CD14-positive monocyte (primary cell): ENCODE measurements around the gene IYD. TPM values are rescaled to one million over a fixed set of nuclear protein-coding genes. Genes with fewer than 3 reads are reported as not detected.

Experiments
- DNase-seq, 3 donors: peaks; one replicate each; pipeline ENCODE4 v3.0.0-alpha.2; 2011 to 2022
- H2AFZ ChIP-seq: 2 replicates; pipeline ENCODE4 v1.6.0; 2012; ENCODE audit warnings: mild to moderate bottlenecking, low read depth, low read length, inconsistent platforms; ENCODE audit not compliant: insufficient read depth, poor library complexity, severe bottlenecking
- H3K27ac ChIP-seq, 2 donors: 1 replicate in 1 of 2; 2 replicates in 1 of 2; pipeline ENCODE4 v1.5.1; 2012 to 2013; ENCODE audit warnings: low read length in 2 of 2, control low read depth in 1 of 2, inconsistent platforms in 1 of 2, low read depth in 1 of 2, mild to moderate bottlenecking in 1 of 2
- H3K27me3 ChIP-seq, 2 donors: one replicate each; pipeline versions ENCODE4 v1.6.0 to v1.6.1; 2011 to 2013; ENCODE audit warnings: low read length in 2 of 2; ENCODE audit not compliant: control insufficient read depth in 2 of 2, insufficient read depth in 2 of 2
- H3K36me3 ChIP-seq, 2 donors: replicated peaks in 1 of 2; 1 replicate in 1 of 2; 2 replicates in 1 of 2; pipeline versions ENCODE4 v1.5.1 to v1.6.1; 2012 to 2013; ENCODE audit warnings: low read length in 2 of 2, control low read depth in 1 of 2, inconsistent platforms in 1 of 2, mild to moderate bottlenecking in 1 of 2; ENCODE audit not compliant: insufficient read depth in 2 of 2, control insufficient read depth in 1 of 2
- H3K4me1 ChIP-seq, 2 donors: 1 replicate in 1 of 2; 2 replicates in 1 of 2; pipeline versions ENCODE4 v1.5.1 to v1.6.1; 2012 to 2013; ENCODE audit warnings: low read length in 2 of 2, control low read depth in 1 of 2, inconsistent platforms in 1 of 2, mild to moderate bottlenecking in 1 of 2, moderate library complexity in 1 of 2; ENCODE audit not compliant: insufficient read depth in 2 of 2, control insufficient read depth in 1 of 2
- H3K4me2 ChIP-seq: replicated peaks from 2 replicates; pipeline ENCODE3; 2012; ENCODE audit warnings: low read length, moderate library complexity, mild to moderate bottlenecking; ENCODE audit not compliant: poor library complexity, severe bottlenecking; ENCODE audit errors: extremely low read depth
- H3K4me3 ChIP-seq, 3 experiments: fragments of 200-600 bp in 1 of 3; sonication (generic) in 1 of 3; replicated peaks in 1 of 3; 1 replicate in 2 of 3; 2 replicates in 1 of 3; pipeline ENCODE4 v1.5.1; 2011 to 2013; ENCODE audit warnings: low read length in 3 of 3, mild to moderate bottlenecking in 3 of 3, control low read depth in 2 of 3, low read depth in 2 of 3, inconsistent platforms in 1 of 3, moderate library complexity in 1 of 3
- H3K79me2 ChIP-seq: 2 replicates; pipeline ENCODE4 v1.6.0; 2012; ENCODE audit warnings: mild to moderate bottlenecking, control low read depth, inconsistent platforms, low read length, moderate library complexity; ENCODE audit not compliant: insufficient read depth
- H3K9ac ChIP-seq: 2 replicates; pipeline ENCODE4 v1.6.0; 2017; ENCODE audit warnings: low read length, mild to moderate bottlenecking; ENCODE audit not compliant: insufficient read depth, poor library complexity, severe bottlenecking
- H3K9me3 ChIP-seq, 2 donors: replicated peaks in 1 of 2; 1 replicate in 1 of 2; 2 replicates in 1 of 2; pipeline versions ENCODE4 v1.5.1 to v1.6.1; 2012 to 2013; ENCODE audit warnings: low read length in 2 of 2, control low read depth in 1 of 2; ENCODE audit not compliant: control insufficient read depth in 1 of 2, insufficient read depth in 1 of 2
- H4K20me1 ChIP-seq: 2 replicates; pipeline ENCODE4 v1.6.0; 2012; ENCODE audit warnings: mild to moderate bottlenecking, low read length, control low read depth, moderate library complexity; ENCODE audit not compliant: insufficient read depth
- H3K27ac Mint-ChIP-seq, 7 donors: one replicate each; pipeline ENCODE4 v1.8.0; 2020; ENCODE audit warnings: mild to moderate bottlenecking in 7 of 7, mixed read lengths in 7 of 7, moderate library complexity in 6 of 7, inconsistent platforms in 2 of 7
- H3K27me3 Mint-ChIP-seq, 3 donors: one replicate each; pipeline ENCODE4 v1.8.0; 2021 to 2022; ENCODE audit warnings: low read depth in 3 of 3, mild to moderate bottlenecking in 3 of 3, mixed read lengths in 3 of 3, moderate library complexity in 3 of 3, inconsistent platforms in 1 of 3
- H3K36me3 Mint-ChIP-seq, 2 donors: one replicate each; pipeline ENCODE4 v1.8.0; 2020; ENCODE audit warnings: mixed read lengths in 2 of 2, inconsistent platforms in 1 of 2, mild to moderate bottlenecking in 1 of 2
- H3K4me1 Mint-ChIP-seq: one replicate; pipeline ENCODE4 v1.8.0; 2020; ENCODE audit warnings: mild to moderate bottlenecking, mixed read lengths
- H3K4me3 Mint-ChIP-seq, 2 donors: one replicate each; pipeline ENCODE4 v1.8.0; 2020; ENCODE audit warnings: mild to moderate bottlenecking in 2 of 2, mixed read lengths in 2 of 2, moderate library complexity in 1 of 2
- H3K9me3 Mint-ChIP-seq, 7 donors: one replicate each; pipeline ENCODE4 v1.8.0; 2020 to 2022; ENCODE audit warnings: mixed read lengths in 7 of 7, mild to moderate bottlenecking in 6 of 7, moderate library complexity in 6 of 7, inconsistent platforms in 2 of 7
- WGBS: methylation state at CpG from one replicate; pipeline ENCODE4 v1.1.5; 2013; ENCODE audit warnings: missing lambda C conversion rate; ENCODE audit not compliant: insufficient coverage; 5-methylcytosine and 5-hydroxymethylcytosine counted together
- intact Hi-C, 2 donors: fragments of 100-400 bp; cut with micrococcal nuclease; formaldehyde crosslinking; loops; one replicate each; pipeline versions ENCODE4 v1.15.0 to v1.15.1; 2023
- polyA minus RNA-seq: library from RNA; depleted of rRNA, polyadenylated mRNA; stranded (reverse); fragments of >200 nt; gene quantifications from 2 replicates; pipeline ENCODE4 v1.2.3, GENCODE V29; 2012
- polyA plus RNA-seq, 3 donors: library from polyadenylated mRNA; depleted of rRNA in 1 of 3; unstranded in 2 of 3; stranded (reverse) in 1 of 3; fragments of 300-500 nt in 2 of 3; fragments of >200 nt in 1 of 3; fragmentation: Illumina TruSeq in 2 of 3; gene quantifications; 1 replicate in 2 of 3; 2 replicates in 1 of 3; pipeline ENCODE4 v1.2.3, GENCODE V29; 2012 to 2021
- total RNA-seq, 12 experiments: library from RNA in 1 of 12; stranded (reverse) in 1 of 12; fragments of 120-200 nt in 1 of 12; gene quantifications; one replicate each; pipeline ENCODE4 v1.2.4 and lab custom pipeline; 2013 to 2026; ENCODE audit warnings: mixed read lengths in 6 of 12, inconsistent platforms in 1 of 12
- TF ChIP-seq, protein P1 (sequence below): fragments of 200-600 bp; IDR thresholded peaks from one replicate; pipeline ENCODE4 v1.8.0; 2022; ENCODE audit warnings: antibody characterized with exemption, mild to moderate bottlenecking

The IYD gene, protein sequence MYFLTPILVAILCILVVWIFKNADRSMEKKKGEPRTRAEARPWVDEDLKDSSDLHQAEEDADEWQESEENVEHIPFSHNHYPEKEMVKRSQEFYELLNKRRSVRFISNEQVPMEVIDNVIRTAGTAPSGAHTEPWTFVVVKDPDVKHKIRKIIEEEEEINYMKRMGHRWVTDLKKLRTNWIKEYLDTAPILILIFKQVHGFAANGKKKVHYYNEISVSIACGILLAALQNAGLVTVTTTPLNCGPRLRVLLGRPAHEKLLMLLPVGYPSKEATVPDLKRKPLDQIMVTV
- not detected for total RNA-seq (2013)
- not detected for polyA plus RNA-seq
- polyA minus RNA-seq, result under 0.01 TPM in 1 of 2 replicates, not detected in the other
- 0 to 3.7 (median 0.07) reads per million in 11 experiments for total RNA-seq (lab: John Stamatoyannopoulos, UW)

DNA sequence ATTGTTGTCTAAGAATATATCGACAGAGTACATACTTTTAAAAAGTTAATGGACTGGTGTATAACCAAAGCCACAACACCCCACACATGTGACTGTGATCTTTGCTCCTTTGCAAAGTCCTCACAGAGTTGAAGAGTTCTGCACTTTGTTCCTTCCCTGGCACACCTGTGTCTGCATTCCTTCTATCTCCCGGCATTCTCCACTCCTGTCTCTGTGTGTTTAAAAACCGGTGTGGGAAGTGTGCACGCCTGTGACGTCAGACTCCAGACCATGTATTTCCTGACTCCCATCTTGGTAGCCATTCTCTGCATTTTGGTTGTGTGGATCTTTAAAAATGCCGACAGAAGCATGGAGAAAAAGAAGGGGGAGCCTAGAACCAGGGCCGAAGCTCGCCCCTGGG is at the start of gene IYD:
IYD (plus strand) TSS at position 251 of the 400 bp plus-strand sequence; CDS start at position 271, 20 bp downstream.
- Histone ChIP-seq H3K4me2 (no peak within 1 kb of the TSS), H3K27me3 (no peaks in the 10 kb centered on the region), H2AFZ (no peak within 1 kb of the TSS), H3K9ac (no peak within 1 kb of the TSS), H3K4me3 (no peak within 1 kb of the TSS), H4K20me1 (no peaks in the 10 kb centered on the region), H3K9me3 (no peaks in the 10 kb centered on the region), H3K4me1 (no peaks in the 10 kb centered on the region), H3K36me3 (no peaks in the 10 kb centered on the region), H3K79me2 (no peaks in the 10 kb centered on the region), H3K27ac (no peak within 1 kb of the TSS)
- WGBS, result 81% methylated on average over 3 of the region's 8 CpGs
- TF ChIP-seq, protein P1, sequence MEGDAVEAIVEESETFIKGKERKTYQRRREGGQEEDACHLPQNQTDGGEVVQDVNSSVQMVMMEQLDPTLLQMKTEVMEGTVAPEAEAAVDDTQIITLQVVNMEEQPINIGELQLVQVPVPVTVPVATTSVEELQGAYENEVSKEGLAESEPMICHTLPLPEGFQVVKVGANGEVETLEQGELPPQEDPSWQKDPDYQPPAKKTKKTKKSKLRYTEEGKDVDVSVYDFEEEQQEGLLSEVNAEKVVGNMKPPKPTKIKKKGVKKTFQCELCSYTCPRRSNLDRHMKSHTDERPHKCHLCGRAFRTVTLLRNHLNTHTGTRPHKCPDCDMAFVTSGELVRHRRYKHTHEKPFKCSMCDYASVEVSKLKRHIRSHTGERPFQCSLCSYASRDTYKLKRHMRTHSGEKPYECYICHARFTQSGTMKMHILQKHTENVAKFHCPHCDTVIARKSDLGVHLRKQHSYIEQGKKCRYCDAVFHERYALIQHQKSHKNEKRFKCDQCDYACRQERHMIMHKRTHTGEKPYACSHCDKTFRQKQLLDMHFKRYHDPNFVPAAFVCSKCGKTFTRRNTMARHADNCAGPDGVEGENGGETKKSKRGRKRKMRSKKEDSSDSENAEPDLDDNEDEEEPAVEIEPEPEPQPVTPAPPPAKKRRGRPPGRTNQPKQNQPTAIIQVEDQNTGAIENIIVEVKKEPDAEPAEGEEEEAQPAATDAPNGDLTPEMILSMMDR, result no peak
- Mint-ChIP-seq H3K36me3 (no peaks in the 10 kb centered on the region), H3K27me3 (peaks cover 0 to 4% (median 3%) of the 10 kb centered on the region in 3 donors), H3K27ac (peak within 1 kb of the TSS in 1 of 7 donors; percentile 26), H3K4me3 (no peak within 1 kb of the TSS), H3K9me3 (peaks cover 0 to 3% (median 0%) of the 10 kb centered on the region in 7 donors), H3K4me1 (no peaks in the 10 kb centered on the region)
- no peak for DNase-seq
- intact Hi-C loops, result no loop called here

DNA sequence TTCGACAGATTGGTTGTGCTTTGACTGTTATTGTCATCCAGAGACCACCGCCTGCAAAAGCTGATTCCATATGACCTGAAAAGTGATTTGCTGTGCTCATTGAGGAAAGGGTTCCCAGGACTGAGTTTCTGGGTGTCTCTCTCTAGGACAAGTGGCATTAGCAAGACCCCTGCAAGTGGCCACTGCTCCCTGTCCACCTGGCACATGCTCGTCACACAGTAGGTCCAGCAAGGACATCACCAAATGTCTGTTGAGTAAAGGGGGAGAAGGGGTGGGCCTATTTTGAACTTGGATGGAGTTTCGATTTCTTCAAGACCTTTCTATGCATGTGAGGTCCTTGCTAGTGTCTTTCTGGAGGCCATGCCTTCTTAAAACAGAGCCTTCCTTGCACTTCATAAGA is 48.9 kb upstream of the IYD start:
- Mint-ChIP-seq H3K36me3 (no peaks in the 10 kb centered on the region), H3K9me3 (peaks cover 0 to 7% (median 2%) of the 10 kb centered on the region in 7 donors), H3K4me1 (no peaks in the 10 kb centered on the region), H3K27ac (no peak overlapping the region), H3K27me3 (peaks cover 2 to 20% (median 11%) of the 10 kb centered on the region in 3 donors), H3K4me3 (no peak overlapping the region)
- H3K9ac ChIP-seq, result no peak overlapping the region
- H3K4me1 ChIP-seq, result no peaks in the 10 kb centered on the region
- no peak for DNase-seq
- 84% methylated on average over 2 of the region's 4 CpGs for WGBS
- peaks cover 0 to 8% of the 10 kb centered on the region in 2 donors for H3K9me3 ChIP-seq
- no peaks in the 10 kb centered on the region for H3K36me3 ChIP-seq
- TF ChIP-seq, protein P1, result no peak
- no peak overlapping the region for H2AFZ ChIP-seq
- H3K27ac ChIP-seq, result no peak overlapping the region
- H4K20me1 ChIP-seq, result no peaks in the 10 kb centered on the region
- no peaks in the 10 kb centered on the region for H3K27me3 ChIP-seq
- intact Hi-C loops, result no loop called here
- H3K79me2 ChIP-seq, result no peaks in the 10 kb centered on the region
- no peak overlapping the region for H3K4me3 ChIP-seq
- H3K4me2 ChIP-seq, result no peak overlapping the region
